Body of pancreas (tissue), 4 donors: Measurements from ENCODE around the gene CFAP46. TPM values are rescaled to one million over a fixed set of nuclear protein-coding genes. Genes with fewer than 3 reads are reported as not detected.
A peak's percentile ranks its signal among the peaks of the same experiment; 100 is the strongest.
"Not testable (repeated sequence)": the region's sequence is repeated elsewhere in the genome, so short reads cannot be mapped to it uniquely, and the experiment has no call there.

Experiments
- ATAC-seq: fragments of 150-250 bp; one replicate; pipeline ENCODE4 v1.9.1; 2016
- DNase-seq, 4 donors: peaks; one replicate each; pipeline ENCODE4 v3.0.0-alpha.2; 2019
- H3K27ac ChIP-seq, 4 donors: fragments of 200-600 bp; sonication (generic); 1 replicate in 3 of 4; 2 replicates in 1 of 4; pipeline versions ENCODE4 v1.5.1 to v1.6.1; 2016 to 2019; ENCODE audit warnings: mild to moderate bottlenecking in 1 of 4, mixed read lengths in 1 of 4, moderate library complexity in 1 of 4
- H3K27me3 ChIP-seq, 2 donors: fragments of 200-600 bp; sonication (generic); one replicate each; pipeline ENCODE4 v1.6.0; 2016; ENCODE audit warnings: mild to moderate bottlenecking in 1 of 2
- H3K36me3 ChIP-seq, 2 donors: fragments of 200-600 bp; sonication (generic); replicated peaks in 1 of 2; 2 replicates each; pipeline ENCODE4 v1.5.1; 2016; ENCODE audit warnings: low read depth in 2 of 2; ENCODE audit not compliant: insufficient read depth in 1 of 2
- H3K4me1 ChIP-seq: fragments of 200-600 bp; sonication (generic); one replicate; pipeline ENCODE4 v1.6.0; 2016
- H3K4me3 ChIP-seq, 2 donors: fragments of 200-600 bp; sonication (generic); 1 replicate in 1 of 2; 2 replicates in 1 of 2; pipeline ENCODE4 v1.5.1; 2016 to 2019
- H3K9me3 ChIP-seq, 3 donors: fragments of 200-600 bp; sonication (generic); 1 replicate in 2 of 3; 2 replicates in 1 of 3; pipeline ENCODE4 v1.5.1; 2016
- POLR2A ChIP-seq, 3 donors: fragments of 450-650 bp; IDR thresholded peaks; one replicate each; pipeline ENCODE4 v1.6.1; 2016; ENCODE audit warnings: antibody characterized with exemption in 3 of 3, mild to moderate bottlenecking in 2 of 3
- WGBS, 2 donors: methylation state at CpG; one replicate each; pipeline ENCODE4 v1.1.5; 2017; 5-methylcytosine and 5-hydroxymethylcytosine counted together
- intact Hi-C: fragments of 100-400 bp; cut with DNase I; formaldehyde crosslinking; loops from one replicate; pipeline ENCODE4 v1.15.1; 2023
- total RNA-seq, 2 donors: library from RNA; depleted of rRNA; stranded (reverse); fragments of >200 nt; gene quantifications; one replicate each; pipeline ENCODE4 v1.1.0, GENCODE V29; 2016
- TF ChIP-seq, protein P1 (sequence below), 7 experiments: fragments of 450-650 bp in 4 of 7; fragments of 200-600 bp in 3 of 7; sonication (generic) in 3 of 7; IDR thresholded peaks; one replicate each; pipeline ENCODE4 v1.5.1; 2016 to 2019; ENCODE audit warnings: antibody characterized with exemption in 7 of 7

The CFAP46 gene
- total RNA-seq, 2 donors from 2014 or later: 0.33 to 0.52 TPM

DNA sequence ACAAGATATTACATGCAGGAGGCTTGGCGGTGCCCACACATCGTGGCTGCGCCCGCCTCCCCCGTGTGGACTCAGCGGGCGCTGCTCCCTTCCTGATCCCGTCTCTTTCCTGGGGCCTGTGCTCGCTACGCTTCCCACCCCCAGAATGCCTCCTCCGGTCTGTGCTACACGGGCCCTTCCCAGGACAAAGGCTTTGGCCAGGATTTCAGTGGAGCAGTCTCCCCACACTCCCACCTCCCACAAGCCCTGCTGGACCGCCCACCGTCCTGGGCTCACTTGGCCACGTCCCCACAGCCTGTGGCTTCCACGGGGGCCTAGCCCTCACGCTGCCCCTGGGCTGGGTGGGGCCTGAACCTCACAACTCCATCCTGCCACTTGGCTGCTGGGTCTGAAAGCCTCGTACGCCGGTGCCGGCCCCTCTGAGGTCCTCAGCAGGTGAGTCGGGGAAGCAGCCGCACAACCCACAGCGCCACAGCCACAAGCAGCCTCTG is 17.3 kb downstream of the CFAP46 start:
- H3K4me3 ChIP-seq: no peak overlapping the region
- intact Hi-C loops: no loop called here
- H3K27me3 ChIP-seq: no peaks in the 10 kb centered on the region
- no peak overlapping the region for H3K27ac ChIP-seq
- no peaks in the 10 kb centered on the region for H3K4me1 ChIP-seq
- no peak for TF ChIP-seq POLR2A (IDR thresholded peaks at IDR 0.05)
- TF ChIP-seq, protein P1, sequence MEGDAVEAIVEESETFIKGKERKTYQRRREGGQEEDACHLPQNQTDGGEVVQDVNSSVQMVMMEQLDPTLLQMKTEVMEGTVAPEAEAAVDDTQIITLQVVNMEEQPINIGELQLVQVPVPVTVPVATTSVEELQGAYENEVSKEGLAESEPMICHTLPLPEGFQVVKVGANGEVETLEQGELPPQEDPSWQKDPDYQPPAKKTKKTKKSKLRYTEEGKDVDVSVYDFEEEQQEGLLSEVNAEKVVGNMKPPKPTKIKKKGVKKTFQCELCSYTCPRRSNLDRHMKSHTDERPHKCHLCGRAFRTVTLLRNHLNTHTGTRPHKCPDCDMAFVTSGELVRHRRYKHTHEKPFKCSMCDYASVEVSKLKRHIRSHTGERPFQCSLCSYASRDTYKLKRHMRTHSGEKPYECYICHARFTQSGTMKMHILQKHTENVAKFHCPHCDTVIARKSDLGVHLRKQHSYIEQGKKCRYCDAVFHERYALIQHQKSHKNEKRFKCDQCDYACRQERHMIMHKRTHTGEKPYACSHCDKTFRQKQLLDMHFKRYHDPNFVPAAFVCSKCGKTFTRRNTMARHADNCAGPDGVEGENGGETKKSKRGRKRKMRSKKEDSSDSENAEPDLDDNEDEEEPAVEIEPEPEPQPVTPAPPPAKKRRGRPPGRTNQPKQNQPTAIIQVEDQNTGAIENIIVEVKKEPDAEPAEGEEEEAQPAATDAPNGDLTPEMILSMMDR (IDR thresholded peaks at IDR 0.05): no peak
- WGBS, 2 donors: 75 to 85% methylated on average over 21 to 24 of the region's 24 CpGs
- H3K36me3 ChIP-seq: no peaks in the 10 kb centered on the region
- ATAC-seq: no peak
- DNase-seq: peak in 1 of 4 donors; percentile 8
- H3K9me3 ChIP-seq: no peaks in the 10 kb centered on the region

DNA sequence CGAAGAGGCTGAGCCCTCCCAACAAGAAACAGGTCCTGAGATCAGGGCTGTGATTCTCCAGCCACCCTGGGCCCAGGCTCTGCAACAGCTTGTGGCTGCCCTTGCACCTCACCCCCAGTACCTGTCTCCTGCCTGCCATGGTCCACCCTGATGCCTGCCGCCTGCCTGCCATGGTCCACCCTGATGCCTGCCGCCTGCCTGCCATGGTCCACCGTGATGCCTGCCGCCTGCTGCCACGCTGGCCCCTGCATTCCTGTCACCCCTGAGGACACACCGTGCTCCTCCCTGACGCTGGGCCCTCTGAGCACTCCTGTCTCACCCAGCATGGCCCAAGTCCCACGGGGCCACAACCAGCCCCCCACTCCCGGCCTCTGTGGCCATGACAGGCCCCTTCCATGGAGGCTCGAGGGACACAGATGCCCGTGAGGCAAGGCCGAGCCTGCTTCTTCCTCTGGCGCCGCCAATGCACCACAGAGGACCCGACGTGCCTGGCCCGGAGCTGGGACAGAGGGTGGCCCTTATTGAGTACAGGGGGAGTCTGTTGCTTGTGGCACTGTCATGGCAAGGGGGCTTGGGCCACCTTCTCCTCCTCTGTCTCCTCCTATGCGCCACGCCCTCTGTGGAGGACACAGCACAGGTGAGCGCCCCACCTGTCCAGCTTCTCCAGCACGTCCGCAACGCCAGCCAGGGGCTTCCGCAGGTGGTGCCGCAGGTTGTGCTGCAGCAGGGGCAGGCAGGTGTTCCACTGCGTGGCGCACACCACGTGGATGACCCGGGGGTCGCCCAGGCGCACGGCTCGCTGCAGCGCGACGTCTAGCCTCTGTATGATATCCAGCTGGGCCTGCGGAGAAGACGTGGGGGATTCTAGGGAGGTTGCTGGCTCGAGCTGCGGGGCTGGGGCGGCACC is 18.1 kb downstream of the CFAP46 start:
- 78 to 91% methylated on average over 27 to 40 of the region's 42 CpGs for WGBS, 2 donors
- Histone ChIP-seq H3K27me3 (no peaks in the 10 kb centered on the region), H3K9me3 (no peaks in the 10 kb centered on the region), H3K4me1 (no peaks in the 10 kb centered on the region), H3K36me3 (no peaks in the 10 kb centered on the region), H3K27ac (no peak overlapping the region), H3K4me3 (no peak overlapping the region)
- intact Hi-C loops: no loop called here
- no peak for DNase-seq
- TF ChIP-seq, protein P1 (IDR thresholded peaks at IDR 0.05): no peak
- TF ChIP-seq POLR2A (IDR thresholded peaks at IDR 0.05): no peak
- ATAC-seq: no peak

DNA sequence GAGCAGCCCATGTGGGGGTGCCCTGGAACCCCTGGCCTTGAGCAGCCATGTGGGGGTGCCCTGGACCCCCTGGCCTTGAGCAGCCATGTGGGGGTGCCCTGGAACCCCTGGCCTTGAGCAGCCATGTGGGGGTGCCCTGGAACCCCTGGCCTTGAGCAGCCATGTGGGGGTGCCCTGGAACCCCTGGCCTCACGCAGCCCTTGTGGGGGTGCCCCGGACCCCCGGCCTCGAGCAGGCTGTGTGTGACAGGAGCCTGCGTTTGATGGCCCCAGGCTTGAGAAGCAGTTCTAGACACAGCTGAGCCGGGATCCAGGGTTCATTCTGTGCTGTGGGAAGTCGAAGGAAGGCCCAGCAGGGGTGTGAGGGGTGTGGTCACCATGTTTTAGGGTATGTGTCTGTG is 19.0 kb downstream of the CFAP46 start:
- ATAC-seq, H3K27me3 ChIP-seq, H3K4me3 ChIP-seq, H3K9me3 ChIP-seq, H3K27ac ChIP-seq, H3K4me1 ChIP-seq, H3K36me3 ChIP-seq, DNase-seq, intact Hi-C loops: not testable (repeated sequence)
- WGBS, 2 donors: 58 to 61% methylated on average over 5 to 7 of the region's 7 CpGs

DNA sequence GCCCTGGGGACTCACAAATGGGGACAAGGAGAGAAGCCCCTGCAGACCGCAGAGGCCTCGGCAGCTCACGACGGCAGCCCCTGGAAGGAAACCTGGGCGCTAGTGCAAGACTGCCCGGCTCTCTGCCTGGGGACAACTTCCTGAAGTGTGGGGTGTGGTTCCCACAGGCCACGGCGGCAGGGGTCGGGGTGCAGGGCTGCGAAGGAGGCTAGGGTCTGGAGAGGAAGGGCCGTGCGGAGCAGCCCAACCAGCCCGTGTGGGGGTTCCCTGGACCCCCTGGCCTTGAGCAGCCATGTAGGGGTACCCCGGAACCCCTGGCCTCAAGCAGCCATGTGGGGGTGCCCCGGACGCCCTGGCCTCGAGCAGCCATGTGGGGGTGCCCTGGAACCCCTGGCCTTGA is 19.5 kb downstream of the CFAP46 start:
- Histone ChIP-seq H3K27ac (no peak overlapping the region), H3K4me1 (no peaks in the 10 kb centered on the region), H3K4me3 (no peak overlapping the region), H3K27me3 (no peaks in the 10 kb centered on the region), H3K36me3 (no peaks in the 10 kb centered on the region), H3K9me3 (no peaks in the 10 kb centered on the region)
- intact Hi-C loops: no loop called here
- WGBS, 2 donors: 46 to 77% methylated on average over 11 to 16 of the region's 17 CpGs
- TF ChIP-seq, protein P1 (IDR thresholded peaks at IDR 0.05): no peak
- TF ChIP-seq POLR2A (IDR thresholded peaks at IDR 0.05): no peak
- ATAC-seq (no peak), DNase-seq (no peak)

DNA sequence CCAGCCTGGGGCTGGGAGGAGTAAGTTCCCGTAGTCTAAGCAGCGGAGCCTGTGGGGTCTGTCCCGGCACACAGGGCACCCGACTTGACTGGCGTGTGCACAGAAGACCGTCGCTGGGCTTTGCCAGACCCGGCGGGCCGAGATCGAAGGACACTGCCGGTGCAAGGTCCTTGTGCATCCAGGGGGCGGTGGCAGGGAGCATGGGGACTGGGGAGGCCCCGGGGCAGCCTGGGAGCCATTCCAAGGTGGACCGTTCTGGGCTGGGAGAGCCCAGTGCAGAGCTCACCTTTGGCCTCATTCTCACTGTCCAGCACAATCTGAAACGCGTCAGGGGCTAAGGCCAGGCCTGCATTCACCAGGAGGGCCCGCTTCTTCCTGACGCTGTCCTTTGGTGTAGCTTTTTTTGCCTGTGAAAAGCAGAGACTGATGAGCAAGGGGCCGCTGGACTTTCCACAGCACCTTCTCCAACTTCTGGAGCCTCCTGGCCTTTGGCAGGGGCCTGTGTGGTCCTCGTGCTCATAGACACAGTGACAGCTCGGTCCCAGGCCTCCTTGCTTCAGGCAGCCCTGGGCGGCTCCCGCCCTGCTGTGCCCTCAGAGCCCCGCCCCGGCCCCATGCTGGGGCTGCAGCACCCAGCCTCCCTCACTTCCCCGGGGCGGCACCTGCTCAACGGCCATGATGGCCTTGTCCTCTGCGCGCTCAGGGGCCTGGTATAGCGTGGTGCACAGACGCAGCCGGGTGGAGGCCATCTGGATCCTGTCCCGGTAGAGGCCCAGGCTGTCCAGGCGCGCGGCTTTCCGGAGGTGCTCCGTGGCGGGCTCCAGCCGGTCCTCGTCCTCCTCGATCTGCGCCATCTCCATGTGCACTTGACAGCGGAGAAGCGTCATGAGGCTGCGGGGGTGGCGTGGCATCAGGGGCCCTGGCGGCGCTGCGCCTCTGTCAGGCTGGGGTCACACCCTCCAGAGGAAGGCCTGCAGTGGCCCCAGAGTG is 20.3 kb downstream of the CFAP46 start:
- TF ChIP-seq, protein P1 (IDR thresholded peaks at IDR 0.05): no peak
- no peak for TF ChIP-seq POLR2A (IDR thresholded peaks at IDR 0.05)
- intact Hi-C loops: no loop called here
- no peaks in the 10 kb centered on the region for H3K27me3 ChIP-seq
- no peaks in the 10 kb centered on the region for H3K9me3 ChIP-seq
- ATAC-seq (no peak), DNase-seq (no peak)
- 78 to 81% methylated on average over 23 to 39 of the region's 52 CpGs for WGBS, 2 donors
- H3K27ac ChIP-seq: no peak overlapping the region
- no peaks in the 10 kb centered on the region for H3K36me3 ChIP-seq
- H3K4me3 ChIP-seq: no peak overlapping the region
- H3K4me1 ChIP-seq: no peaks in the 10 kb centered on the region
